ENCODE measurements around the gene PMM1. TPM values are rescaled to one million over a fixed set of nuclear protein-coding genes. Genes with fewer than 3 reads are reported as not detected.

The PMM1 gene
- total and polyA plus RNA-seq, 2 of the 13 experiments (the other 11 are each of a cell fraction or from before 2014, with no cell fraction given) = 17.8 to 95.6 TPM

DNA sequence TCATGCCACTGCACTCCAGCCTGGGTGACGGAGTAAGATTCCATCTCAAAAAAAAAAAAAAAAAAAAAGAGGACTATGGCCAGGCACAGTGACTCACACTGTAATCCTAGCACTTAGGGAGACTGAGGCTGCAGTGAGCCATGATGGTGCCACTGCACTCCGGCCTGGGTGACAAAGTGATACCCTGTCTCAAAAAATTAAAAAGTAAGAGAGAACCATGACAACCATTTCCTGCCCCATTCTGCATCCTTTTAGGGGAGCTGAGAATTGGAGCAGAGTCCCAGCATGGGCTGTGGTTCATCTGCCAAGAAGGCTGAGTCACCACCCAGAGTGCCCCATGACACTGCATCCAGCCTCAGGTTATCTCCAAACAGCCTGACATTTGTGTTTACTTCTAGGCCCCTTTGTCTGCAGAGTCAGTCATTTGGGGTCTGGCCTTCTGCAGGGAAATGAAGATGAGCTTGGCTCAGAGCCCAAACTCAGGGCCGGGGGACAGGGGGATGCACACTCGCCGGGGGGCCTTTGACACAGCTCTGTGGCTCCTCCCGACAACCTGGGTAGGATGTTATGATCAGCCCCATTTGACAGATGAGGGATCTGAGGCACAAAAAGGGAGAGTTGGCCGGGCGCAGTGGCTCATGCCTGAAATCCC is 24.1 kb downstream of the PMM1 start (continued):
- TF ChIP-seq, protein P1, sequence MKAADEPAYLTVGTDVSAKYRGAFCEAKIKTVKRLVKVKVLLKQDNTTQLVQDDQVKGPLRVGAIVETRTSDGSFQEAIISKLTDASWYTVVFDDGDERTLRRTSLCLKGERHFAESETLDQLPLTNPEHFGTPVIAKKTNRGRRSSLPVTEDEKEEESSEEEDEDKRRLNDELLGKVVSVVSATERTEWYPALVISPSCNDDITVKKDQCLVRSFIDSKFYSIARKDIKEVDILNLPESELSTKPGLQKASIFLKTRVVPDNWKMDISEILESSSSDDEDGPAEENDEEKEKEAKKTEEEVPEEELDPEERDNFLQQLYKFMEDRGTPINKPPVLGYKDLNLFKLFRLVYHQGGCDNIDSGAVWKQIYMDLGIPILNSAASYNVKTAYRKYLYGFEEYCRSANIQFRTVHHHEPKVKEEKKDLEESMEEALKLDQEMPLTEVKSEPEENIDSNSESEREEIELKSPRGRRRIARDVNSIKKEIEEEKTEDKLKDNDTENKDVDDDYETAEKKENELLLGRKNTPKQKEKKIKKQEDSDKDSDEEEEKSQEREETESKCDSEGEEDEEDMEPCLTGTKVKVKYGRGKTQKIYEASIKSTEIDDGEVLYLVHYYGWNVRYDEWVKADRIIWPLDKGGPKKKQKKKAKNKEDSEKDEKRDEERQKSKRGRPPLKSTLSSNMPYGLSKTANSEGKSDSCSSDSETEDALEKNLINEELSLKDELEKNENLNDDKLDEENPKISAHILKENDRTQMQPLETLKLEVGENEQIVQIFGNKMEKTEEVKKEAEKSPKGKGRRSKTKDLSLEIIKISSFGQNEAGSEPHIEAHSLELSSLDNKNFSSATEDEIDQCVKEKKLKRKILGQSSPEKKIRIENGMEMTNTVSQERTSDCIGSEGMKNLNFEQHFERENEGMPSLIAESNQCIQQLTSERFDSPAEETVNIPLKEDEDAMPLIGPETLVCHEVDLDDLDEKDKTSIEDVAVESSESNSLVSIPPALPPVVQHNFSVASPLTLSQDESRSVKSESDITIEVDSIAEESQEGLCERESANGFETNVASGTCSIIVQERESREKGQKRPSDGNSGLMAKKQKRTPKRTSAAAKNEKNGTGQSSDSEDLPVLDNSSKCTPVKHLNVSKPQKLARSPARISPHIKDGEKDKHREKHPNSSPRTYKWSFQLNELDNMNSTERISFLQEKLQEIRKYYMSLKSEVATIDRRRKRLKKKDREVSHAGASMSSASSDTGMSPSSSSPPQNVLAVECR (CRISPR knock-in tag; IDR thresholded peaks at IDR 0.05; ENCODE audit: borderline replicate concordance) = 0 out of 2 replicates have a peak, but pooled peaks have one; percentile 23
- TF ChIP-seq, protein P2, sequence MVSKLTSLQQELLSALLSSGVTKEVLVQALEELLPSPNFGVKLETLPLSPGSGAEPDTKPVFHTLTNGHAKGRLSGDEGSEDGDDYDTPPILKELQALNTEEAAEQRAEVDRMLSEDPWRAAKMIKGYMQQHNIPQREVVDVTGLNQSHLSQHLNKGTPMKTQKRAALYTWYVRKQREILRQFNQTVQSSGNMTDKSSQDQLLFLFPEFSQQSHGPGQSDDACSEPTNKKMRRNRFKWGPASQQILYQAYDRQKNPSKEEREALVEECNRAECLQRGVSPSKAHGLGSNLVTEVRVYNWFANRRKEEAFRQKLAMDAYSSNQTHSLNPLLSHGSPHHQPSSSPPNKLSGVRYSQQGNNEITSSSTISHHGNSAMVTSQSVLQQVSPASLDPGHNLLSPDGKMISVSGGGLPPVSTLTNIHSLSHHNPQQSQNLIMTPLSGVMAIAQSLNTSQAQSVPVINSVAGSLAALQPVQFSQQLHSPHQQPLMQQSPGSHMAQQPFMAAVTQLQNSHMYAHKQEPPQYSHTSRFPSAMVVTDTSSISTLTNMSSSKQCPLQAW (CRISPR knock-in tag; IDR thresholded peaks at IDR 0.05) = peak; percentile 53; the same call in 1 of the 2 replicates
- TF ChIP-seq ZNF234 (CRISPR knock-in tag; conservative IDR thresholded peaks at IDR 0.05) (no peak), HNF4G (IDR thresholded peaks at IDR 0.05; ENCODE audit: borderline replicate concordance, low read depth, low read length) (0 out of 2 replicates have a peak, but pooled peaks have one; percentile 9), HNF4G (CRISPR knock-in tag; IDR thresholded peaks at IDR 0.05; ENCODE audit: borderline replicate concordance, low read depth) (no peak), JUN (CRISPR knock-in tag; IDR thresholded peaks at IDR 0.05) (0 out of 2 replicates have a peak, but pooled peaks have one; percentile 38), MAFF (IDR thresholded peaks at IDR 0.05; ENCODE audit: low read depth, low read length) (peak; percentile 38), FOSL2 (CRISPR knock-in tag; IDR thresholded peaks at IDR 0.05) (peak; percentile 82), ZNF501 (CRISPR knock-in tag; IDR thresholded peaks at IDR 0.05) (peak; percentile 30; the same call in 1 of the 2 replicates), ZNF629 (CRISPR knock-in tag; conservative IDR thresholded peaks at IDR 0.05) (peak; percentile 60)
- TF ChIP-seq, protein P3, sequence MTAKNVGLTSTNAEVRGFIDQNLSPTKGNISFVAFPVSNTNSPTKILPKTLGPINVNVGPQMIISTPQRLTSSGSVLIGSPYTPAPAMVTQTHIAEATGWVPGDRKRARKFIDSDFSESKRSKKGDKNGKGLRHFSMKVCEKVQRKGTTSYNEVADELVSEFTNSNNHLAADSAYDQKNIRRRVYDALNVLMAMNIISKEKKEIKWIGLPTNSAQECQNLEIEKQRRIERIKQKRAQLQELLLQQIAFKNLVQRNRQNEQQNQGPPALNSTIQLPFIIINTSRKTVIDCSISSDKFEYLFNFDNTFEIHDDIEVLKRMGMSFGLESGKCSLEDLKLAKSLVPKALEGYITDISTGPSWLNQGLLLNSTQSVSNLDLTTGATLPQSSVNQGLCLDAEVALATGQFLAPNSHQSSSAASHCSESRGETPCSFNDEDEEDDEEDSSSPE (CRISPR knock-in tag; IDR thresholded peaks at IDR 0.05) = no peak
- TF ChIP-seq, protein P4, sequence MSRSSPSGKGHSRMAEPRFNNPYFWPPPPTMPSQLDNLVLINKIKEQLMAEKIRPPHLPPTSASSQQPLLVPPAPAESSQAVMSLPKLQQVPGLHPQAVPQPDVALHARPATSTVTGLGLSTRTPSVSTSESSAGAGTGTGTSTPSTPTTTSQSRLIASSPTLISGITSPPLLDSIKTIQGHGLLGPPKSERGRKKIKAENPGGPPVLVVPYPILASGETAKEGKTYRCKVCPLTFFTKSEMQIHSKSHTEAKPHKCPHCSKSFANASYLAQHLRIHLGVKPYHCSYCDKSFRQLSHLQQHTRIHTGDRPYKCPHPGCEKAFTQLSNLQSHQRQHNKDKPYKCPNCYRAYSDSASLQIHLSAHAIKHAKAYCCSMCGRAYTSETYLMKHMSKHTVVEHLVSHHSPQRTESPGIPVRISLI (CRISPR knock-in tag; IDR thresholded peaks at IDR 0.05; ENCODE audit: borderline replicate concordance) = peak; percentile 60; the same call in 1 of the 2 replicates

All from HepG2 (cell line).